GM19395 (cell line): ENCODE results near the gene OSBPL3.

Experiments
- ATAC-seq: cut with Tn5 transposase; IDR thresholded peaks from one replicate; pipeline ENCODE4 v1.9.1; 2021; ENCODE audit warnings: mild to moderate bottlenecking, moderate library complexity; ENCODE audit not compliant: unreplicated experiment

The OSBPL3 gene

GRCh38 chr7:24959735-24960485, 20.1 kb downstream of the OSBPL3 start:
- ATAC-seq: no peak

DNA sequence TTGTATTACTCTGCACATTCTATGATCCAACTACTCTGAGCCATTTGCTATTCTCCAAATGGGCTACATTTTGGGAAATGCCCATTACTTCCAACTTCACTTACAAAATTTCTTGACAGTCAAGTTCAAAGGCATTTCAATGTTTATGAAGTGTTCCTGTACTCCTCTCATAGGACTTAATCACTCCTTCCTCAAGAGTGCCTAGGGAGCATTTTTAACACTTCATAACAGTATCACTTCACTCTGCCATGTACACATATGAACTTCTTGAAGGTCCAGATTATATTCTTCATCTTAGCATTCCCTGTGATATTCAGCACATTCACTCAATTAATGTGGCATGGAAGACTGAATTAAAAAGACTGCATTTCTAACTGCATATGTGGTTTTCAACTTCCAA, 21.6 kb downstream of the OSBPL3 start:
- ATAC-seq: no peak

- no peak for ATAC-seq
Observed at GRCh38 chr7:24956021-24956420, 24.0 kb downstream of the OSBPL3 start.

DNA sequence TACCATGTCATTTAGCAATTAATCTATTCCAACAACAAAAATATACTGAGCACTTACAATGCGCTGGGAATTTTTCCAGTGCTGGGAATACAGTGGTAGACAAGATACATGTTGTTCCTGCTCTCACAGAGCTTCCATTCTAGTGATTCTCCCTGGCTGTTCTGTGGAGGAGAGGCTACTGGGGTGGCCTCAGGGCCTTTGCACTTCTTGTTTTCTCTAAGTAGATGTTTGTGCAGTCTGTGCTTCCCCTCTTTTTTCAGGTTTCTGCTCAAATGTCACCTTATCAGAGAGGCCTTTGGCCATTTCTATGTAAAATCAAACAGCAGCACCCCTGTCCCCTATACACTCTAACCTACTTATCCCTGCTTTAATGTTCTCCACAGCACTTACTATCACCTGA, 24.7 kb downstream of the OSBPL3 start:
- ATAC-seq: no peak

- no peak for ATAC-seq
Observed at GRCh38 chr7:24952464-24952863, 27.5 kb downstream of the OSBPL3 start.

GRCh38 chr7:24951441-24951980, 28.5 kb downstream of the OSBPL3 start:
- no peak for ATAC-seq

DNA sequence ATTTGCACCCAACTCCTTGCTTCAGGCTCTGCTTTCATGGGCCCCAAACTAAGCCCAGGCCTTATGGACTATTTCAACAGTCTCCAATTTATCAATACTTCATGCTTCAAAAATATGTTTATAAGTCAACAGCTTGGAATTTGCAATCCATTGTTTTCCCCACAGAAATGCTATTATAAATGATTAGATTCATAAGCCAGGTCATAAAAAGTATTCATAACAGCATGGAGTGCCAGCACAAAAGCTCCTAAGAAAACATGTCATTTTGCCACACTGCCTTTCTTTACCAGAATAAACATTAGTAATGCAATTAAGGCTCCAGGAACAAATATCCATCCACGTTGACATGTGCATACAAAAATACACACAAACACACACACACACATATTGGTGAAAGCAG, 30.1 kb downstream of the OSBPL3 start:
- ATAC-seq: no peak

DNA sequence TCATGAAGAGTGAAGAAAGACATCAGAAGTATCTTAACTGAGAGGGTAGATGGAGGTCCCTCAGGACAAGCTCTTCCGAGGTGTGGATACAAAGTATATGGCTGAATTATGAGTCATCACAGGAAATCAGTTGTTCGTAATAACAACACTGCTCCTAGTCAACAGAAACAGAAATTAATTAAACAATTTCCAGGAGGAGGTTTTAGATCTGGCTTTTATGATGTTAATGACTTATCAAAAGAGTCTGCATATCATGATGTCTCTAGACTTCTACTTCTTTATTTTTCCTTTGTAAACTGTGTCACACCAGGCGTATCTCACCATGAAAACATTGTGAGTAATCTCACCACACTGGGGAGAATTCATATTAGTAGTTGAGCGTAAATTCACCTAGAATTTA, 31.2 kb downstream of the OSBPL3 start:
- peak; percentile 61 for ATAC-seq

DNA sequence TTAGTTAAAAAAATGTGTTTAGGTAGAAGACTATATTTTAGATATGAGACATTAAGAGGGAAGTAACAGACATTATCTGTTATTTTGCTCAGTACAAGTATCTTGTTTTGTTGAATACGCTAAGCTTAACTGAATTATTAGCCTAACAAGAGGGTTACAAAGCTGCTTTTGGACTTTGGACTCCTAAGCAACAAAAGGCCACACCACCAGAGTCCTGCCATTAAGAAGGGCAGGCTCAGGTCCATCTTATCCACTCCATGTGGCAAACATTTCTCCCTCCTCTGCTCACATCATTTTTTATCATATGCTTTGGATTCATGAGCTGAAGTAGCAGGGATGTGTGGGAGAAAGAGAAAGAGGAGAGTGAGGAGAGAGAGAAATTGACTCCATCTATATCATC, 33.5 kb downstream of the OSBPL3 start:
- no peak for ATAC-seq

- no peak for ATAC-seq
Observed at GRCh38 chr7:24945899-24946298, 34.1 kb downstream of the OSBPL3 start.

DNA sequence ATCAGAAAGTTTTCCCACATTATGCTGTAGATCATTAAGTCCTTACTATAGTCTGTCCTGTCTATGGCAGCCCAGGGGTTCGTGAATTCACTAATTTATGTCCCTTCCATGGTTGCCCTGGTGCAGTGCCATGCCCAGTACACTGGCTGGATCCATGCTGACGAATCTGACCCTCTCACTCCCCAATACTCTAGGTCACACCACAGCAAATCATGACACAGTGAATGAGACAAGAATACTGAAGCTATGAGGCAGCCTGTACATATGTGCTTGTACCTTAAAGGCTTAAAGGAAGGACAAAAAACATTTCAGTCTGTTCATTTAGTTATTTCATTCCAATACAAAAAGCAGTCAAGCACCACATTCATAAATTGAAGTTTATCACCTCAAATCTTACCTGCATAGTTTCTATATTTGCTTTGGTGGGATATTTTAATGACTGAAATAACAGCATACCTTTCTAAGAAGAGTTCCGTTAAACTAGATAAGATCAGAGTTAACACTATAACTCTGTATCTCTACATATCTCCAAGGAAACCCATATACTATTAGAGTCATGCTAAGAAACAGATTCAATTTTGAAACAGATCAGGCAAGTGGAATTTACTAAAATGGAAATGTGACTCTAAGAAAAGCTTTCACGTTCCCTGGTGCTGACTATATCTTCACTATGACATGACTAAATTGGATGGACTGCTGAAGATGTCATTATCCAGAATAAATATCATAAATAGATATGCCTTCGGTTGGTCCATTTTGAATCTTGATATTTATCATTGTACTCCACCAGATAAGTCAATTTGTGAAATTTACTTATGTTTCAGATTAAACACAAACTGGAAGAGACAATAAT, 36.7 kb downstream of the OSBPL3 start:
- no peak for ATAC-seq

GRCh38 chr7:24942226-24942625, 37.8 kb downstream of the OSBPL3 start:
- ATAC-seq: no peak

- ATAC-seq: no peak
Observed at GRCh38 chr7:24939416-24939815, 40.6 kb downstream of the OSBPL3 start.

- ATAC-seq: peak; percentile 81
Observed at GRCh38 chr7:24936121-24936824, 43.7 kb downstream of the OSBPL3 start.

DNA sequence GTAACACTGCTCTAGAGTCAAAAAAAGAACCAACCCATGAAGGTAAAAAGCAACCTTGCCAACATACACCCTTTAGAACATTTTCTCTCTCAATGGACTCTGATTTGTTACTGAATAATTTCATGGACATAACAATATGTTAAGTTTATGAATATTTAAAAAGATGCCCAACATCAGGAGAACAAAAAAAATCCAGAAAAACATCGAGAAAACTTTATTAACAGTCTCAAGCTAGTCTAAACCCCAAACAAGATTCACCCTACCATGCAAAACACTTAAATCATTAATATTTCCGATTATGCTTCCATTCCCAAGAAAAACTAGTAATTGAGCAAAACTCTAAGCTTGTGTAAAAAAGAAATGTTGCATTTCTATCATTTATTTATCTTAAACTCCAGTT, 46.7 kb downstream of the OSBPL3 start:
- no peak for ATAC-seq

GRCh38 chr7:24932815-24933214, 47.2 kb downstream of the OSBPL3 start:
- ATAC-seq: no peak

GRCh38 chr7:24932389-24932788, 47.6 kb downstream of the OSBPL3 start:
- no peak for ATAC-seq

- ATAC-seq: no peak
Observed at GRCh38 chr7:24931844-24932243, 48.1 kb downstream of the OSBPL3 start.

DNA sequence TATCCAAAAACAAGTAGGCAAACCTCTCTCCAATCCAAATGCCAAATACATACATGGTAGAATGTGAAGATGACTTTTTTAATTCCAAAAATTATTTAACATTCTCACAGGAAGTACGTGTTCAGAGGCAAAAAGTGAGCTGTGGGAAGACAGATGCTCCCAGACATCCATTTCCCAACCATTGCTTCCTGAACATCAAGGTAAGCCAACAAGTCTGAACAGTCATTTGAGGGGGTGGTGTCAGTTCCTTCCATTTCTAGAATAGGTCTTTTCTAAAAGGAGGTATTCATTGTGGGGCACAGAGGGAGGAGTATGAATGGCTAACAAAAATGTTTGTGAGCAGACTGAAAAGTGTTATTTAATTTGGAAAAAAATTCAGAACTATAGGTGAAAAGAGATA, 49.1 kb downstream of the OSBPL3 start:
- no peak for ATAC-seq

DNA sequence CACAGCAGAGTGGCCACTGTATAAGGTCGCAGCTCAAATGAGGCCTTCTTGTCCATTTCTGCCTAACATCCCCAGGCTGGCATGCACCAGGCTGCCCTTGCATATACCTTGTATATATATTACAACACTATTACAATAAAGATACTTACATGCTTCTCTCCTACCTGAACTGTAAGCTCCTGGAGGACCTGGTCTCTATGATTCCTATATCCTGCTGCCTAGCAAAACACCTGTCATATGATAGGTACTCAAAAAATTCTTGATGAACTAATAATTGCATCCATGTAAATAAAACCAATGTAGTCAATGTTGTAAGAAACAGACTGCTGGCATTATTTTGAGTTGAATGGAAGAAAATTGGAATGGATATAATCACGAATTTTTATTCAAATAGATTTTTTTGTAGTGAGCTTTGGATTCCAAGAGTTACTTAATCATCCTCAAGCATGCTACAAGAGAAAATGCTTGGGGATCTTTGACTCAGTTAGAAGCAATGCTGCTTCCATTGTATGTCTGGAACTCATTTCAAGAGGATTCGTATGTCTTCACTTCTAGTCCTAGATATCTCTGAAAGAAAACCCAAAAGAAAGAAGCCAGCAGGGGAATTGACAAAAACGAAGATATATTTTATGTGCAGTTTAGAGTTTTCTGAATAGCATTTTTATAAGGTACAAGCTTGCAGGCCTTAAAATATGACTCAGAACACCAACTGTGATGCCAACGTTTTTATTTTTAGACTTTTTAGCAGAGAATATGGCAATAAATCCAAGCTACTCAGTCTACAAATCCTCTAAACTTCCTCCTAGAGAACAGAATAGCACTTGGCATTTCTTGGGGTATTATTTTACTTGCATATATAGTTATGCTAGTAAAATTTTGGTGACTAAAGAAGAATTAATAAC, 53.1 kb downstream of the OSBPL3 start:
- ATAC-seq: no peak
